HG03354 (cell line): ENCODE measurements around the gene KIAA0319L.

Source experiments
- ATAC-seq: cut with Tn5 transposase; IDR thresholded peaks from one replicate; pipeline ENCODE4 v1.9.1; 2021; ENCODE audit warnings: mild to moderate bottlenecking; ENCODE audit not compliant: unreplicated experiment, poor library complexity, severe bottlenecking

The KIAA0319L gene

DNA sequence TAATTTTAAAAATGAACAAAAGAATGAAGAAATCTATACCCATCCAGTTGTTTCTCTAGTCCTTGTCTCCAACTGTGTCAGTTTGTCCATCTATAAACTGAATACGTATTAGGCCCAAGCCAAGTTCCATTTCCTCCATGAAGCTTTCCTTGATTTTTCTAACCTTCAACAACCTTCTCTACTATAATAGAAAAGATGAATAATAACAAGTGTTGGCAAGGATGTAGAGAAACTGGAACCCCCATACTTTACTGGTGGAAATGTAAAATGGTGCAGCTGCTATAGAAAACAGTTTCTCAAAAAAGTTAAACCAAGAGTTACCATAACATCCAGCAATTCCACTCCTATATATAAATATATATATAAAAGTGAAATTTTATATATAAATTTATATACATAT lies 10.6 kb downstream of the KIAA0319L start:
- ATAC-seq: no peak

GRCh38 chr1:35544976-35545375 lies 12.2 kb downstream of the KIAA0319L start:
- peak; percentile 44 for ATAC-seq

- ATAC-seq: peak; percentile 47
Observed at GRCh38 chr1:35539824-35540261, 17.4 kb downstream of the KIAA0319L start.

DNA sequence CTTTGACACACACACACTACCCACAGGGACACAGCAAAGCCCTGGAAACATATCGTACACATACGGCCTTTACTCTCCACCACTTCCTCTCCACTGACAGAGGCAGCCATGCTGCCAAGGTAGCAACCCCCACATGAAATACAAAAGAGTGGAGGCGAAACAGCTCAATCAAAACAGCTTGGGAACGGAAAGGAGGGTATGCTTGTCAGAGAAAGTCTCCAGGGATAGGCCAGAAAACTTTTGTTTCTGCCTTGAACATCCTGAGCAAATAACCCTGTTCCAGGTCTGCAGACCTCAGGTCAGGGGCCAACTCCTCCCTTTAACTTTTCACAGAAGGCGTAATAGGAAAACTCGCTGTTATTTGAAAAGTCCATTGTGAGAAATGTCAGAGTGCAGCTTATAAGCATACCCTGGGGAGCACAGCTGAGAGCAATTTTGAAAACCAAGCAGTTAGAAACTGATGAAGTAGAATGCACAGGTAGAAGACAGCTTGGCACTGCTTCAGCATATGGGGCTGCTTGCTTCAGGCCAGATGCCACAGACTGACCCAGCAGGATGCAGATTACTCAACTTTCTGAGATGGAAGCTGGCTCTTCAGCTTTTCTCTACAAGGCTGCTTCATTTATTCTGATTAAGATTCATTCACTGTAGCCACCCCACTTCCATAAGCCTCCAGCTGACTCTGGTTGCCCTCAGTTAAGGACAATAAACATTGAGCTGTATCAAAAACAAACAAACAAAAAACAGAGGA lies 18.0 kb downstream of the KIAA0319L start:
- ATAC-seq: peak; percentile 62

DNA sequence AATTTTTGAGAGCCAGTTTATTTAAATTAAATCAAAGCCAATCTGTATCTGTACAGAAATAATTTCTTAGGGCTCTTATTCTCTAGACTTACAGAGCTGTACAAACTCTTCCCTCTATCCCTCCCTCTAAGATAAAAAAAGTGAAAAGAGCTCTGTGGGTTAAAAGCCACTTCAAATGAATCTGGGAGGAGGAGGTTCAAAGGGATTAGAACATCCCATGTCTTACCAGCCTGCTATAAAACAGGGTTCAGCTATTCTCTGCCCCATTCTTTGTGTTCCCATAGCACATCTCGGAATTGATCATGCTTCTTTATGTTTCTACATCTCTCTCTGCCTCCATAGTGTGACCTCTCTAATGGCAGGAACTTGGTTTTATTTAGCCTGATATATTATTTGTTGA lies 19.4 kb downstream of the KIAA0319L start:
- ATAC-seq: no peak

DNA sequence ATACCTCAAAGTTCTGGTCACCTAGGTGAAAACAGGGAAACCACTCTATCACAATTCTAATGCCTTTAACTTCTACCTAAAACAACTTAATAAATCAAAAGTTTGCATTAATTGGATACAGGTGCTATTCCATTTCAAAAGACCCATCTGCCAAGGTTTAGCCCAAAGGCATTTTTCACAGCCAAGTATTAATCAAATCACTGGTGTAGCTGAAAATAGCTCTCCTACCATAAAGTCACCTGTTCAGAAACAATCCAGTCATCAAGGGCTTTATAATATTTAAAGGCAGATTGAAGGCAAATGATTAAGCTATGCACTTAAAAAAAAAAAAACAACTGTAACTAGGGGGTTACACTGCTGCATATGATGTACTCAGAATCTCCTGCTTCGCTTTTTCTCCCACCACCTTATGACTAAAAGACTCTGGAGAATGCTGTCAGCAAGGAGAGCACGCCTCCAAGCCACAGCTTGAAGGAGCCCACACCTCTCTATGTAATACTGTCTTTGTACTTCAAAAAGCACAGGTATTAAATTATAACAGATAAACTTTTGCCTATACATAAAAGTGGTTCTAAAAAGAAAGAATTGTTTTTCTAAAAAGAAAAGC lies 20.5 kb downstream of the KIAA0319L start:
- ATAC-seq: no peak

GRCh38 chr1:35535243-35535642 lies 22.0 kb downstream of the KIAA0319L start:
- no peak for ATAC-seq

DNA sequence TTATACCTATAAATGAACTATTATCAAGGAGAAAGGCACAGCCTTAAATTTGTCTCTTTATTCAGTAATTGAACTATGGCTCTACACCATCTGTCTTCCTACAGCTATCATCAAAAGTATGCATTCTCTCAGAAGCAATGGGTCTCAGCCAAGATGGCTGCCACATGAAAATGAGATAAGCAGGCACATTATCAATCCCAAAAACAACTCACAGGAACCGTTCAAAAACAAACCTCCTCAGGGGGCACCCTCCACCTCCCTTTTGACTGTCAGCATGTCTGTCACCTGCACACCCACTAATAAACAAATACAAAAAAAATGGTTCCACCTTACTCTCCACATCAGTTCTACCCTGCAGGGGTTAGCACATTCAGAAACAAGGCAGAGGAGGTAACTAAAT lies 23.6 kb downstream of the KIAA0319L start:
- no peak for ATAC-seq

GRCh38 chr1:35532497-35533223 lies 24.5 kb downstream of the KIAA0319L start:
- no peak for ATAC-seq

GRCh38 chr1:35531368-35531767 lies 25.8 kb downstream of the KIAA0319L start:
- ATAC-seq: no peak

DNA sequence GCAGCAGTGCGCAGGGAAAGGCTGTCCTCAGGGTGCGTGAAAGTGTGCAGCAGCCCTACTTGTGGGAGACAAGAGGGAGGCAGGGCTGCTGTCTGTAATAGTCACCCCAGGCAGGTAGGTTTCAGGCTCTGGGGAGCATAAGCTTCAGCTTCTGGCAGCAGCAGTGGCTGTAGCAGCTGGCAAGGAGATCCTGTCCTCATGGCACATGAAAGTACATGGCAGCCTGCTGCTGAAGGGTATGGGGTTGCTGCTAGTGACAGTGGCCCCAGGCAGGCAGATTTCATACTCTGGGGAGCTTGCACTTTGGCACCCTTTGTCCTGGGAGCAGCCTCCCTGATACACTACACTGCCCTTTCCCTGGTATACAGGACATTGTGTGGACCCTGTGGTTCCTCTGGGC lies 26.3 kb downstream of the KIAA0319L start:
- ATAC-seq: no peak

DNA sequence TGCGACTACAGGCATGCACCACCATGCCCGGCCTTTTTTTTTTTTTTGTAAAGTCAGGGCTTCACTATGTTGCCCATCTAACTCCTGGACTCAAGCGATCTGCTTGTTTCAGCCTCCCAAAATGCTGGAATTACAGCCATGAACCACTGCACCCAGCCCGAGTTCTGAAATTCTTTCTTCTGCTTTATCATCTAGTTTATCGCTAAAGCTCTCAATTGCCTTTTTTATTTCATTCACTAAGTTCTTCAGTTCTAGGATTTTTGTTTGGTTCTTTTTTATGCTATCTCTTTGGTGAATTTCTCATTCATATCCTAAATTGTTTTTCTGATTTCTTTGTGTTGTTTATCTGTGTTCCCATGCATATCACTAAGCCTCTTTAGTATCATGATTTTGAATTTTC lies 27.0 kb downstream of the KIAA0319L start:
- no peak for ATAC-seq

GRCh38 chr1:35524106-35524505 lies 33.1 kb downstream of the KIAA0319L start:
- ATAC-seq: no peak

- no peak for ATAC-seq
Observed at GRCh38 chr1:35519432-35519831, 37.8 kb downstream of the KIAA0319L start.

DNA sequence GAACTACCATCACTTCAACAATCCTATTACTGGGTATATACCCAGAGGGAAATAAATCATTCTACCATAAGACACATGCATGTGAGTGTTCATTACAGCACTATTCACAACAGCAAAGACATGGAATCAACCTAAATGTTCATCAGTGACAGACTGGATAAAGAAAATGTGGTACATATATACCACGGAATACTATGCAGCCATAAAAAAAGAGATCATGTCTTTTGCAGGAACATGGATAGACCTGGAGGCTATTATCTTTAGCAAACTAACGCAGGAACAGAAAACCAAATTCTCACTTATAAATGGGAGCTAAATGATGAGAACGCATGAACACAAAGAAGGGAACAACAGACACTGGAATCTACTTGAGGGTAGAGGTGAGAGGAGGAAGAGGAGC lies 39.0 kb downstream of the KIAA0319L start:
- no peak for ATAC-seq

DNA sequence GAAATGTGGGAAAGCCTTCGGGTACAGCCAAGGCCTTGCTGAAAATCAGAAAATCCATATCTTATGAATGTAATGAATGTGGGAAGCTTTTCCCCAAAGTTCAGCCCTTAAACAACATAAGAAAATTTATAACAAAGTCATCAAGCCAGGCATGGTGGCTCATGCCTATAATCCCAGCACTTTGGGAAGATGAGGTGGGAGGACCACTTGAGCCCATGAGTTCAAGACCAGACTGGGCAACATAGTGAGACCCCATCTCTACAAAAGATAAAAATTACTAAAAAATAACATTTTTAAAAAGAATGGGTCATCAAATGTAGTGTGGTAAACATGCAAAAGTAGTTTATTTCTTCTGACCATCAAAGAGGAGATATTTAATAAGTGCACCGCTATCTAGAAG lies 45.9 kb downstream of the KIAA0319L start:
- no peak for ATAC-seq

DNA sequence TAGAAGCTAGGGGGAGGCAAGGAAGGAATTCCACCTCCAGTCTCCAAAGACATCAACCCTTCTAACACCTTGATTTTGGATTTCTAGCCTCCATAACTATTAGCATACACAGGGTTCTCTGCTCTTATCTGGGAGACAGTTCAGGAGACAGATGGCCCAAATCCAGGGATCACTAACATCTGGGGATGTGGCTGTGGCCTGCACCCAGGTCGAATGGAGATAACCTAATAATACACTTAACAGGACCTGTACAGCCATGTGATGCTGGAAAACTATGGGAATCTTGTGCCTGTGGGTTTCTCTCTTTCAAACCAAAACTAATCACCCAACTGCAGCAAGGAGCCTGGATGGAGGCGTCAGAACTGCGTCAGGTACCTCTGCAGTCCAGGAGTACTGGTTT lies 47.6 kb downstream of the KIAA0319L start:
- ATAC-seq: no peak

DNA sequence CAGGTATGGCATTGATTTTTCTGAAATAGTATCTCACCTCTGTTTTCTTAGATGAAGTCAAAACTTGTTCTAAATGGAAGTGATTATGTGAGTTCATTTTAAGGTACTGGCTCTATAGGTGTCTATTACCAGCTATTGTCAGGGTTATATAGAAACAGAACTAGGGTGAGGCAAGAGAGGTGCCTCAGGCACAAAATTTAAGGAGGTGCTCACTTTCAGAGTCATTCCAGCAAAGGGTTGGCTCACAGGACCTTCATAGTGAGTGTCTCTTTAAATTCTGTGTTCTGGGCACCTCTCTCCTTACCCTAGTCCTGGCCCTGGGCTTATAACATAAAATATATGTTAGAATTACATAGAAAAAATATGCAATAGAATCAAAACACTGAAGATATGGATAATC lies 49.3 kb downstream of the KIAA0319L start:
- ATAC-seq: no peak

DNA sequence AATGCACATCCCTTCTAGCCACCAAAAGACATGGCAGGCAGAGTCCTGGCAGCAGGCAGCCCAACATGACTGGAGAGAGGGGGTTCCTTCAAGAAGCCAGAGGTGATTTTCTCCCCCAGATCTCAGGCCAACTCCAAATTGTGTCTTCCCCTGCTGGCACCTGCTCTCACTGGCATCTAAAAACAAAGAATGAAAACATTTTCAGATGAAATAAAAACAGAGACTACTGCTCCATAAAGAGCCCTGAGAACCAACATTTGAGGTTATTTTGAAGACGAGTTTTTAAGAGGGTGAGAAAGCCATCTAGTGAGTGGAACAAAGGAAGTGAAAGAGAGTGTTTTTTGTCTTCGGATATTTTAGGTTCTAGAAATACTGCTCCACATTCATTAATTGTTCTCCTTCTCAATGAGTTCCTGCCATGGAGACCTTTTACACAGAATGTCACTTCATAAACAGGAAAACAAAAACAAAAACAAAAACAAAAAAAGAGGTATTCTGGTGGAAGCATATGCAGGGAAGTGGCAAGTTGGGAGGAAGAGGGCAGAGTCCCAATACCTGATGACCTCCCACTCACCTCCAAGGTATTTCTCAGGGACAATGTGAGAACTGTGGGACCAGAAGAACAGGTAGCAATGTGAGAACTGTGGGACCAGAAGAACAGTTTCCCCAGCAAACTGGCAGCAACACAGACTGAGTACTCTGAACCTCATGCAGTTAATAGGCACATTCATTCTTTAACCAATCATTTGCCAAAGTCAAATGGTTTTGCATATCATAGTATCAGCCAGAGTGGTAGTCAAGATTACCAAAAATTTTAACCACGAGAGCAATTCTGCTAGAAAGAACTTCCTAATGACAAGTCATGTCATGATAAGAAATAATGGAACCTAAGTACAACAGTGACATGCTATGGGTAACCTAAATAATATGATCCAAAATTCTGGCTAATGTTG lies 50.0 kb downstream of the KIAA0319L start:
- no peak for ATAC-seq
